ENCODE results near the gene C2orf68. TPM values are rescaled to one million over a fixed set of nuclear protein-coding genes. Genes with fewer than 3 reads are reported as not detected.
"Not testable (repeated sequence)": the region's sequence is repeated elsewhere in the genome, so short reads cannot be mapped to it uniquely, and the experiment has no call there.

The C2orf68 gene
- total and polyA plus RNA-seq, 5 donors from 2014 or later, result 17.4 to 43.9 (median 18.8) TPM

- H3K36me3 Mint-ChIP-seq, result peaks cover 17% of the 10 kb centered on the region
- no peaks in the 10 kb centered on the region for H3K9me3 Mint-ChIP-seq
- H3K4me3 ChIP-seq (ENCODE audit: low read depth, low read length), result peak overlapping the region; percentile 92
- peak overlapping the region; percentile 92 to 97 (median 93) for H3K27ac Mint-ChIP-seq
- H3K4me1 Mint-ChIP-seq, result peaks cover 4 to 53% (median 26%) of the 10 kb centered on the region in 4 donors
- peaks cover 19% of the 10 kb centered on the region for H3K4me1 ChIP-seq (ENCODE audit: control insufficient read depth, insufficient read depth, low read length, poor library complexity, severe bottlenecking)
- H3K27ac ChIP-seq (ENCODE audit: insufficient read depth, low read length, poor library complexity, severe bottlenecking), result peak overlapping the region; percentile 76
- ATAC-seq (ENCODE audit: low read depth in 2 of 2), result peak in 1 of 2 donors; percentile 3
- H3K27me3 Mint-ChIP-seq, result no peaks in the 10 kb centered on the region
- no peaks in the 10 kb centered on the region for H3K27me3 ChIP-seq (ENCODE audit: control insufficient read depth, insufficient read depth, low read length)
- H3K9me3 ChIP-seq (ENCODE audit: control insufficient read depth in 2 of 2, low read length in 2 of 2), result no peaks in the 10 kb centered on the region
- DNase-seq, result peak in 1 of 3 donors; percentile 29
- peaks cover 23% of the 10 kb centered on the region for H3K36me3 ChIP-seq (ENCODE audit: control insufficient read depth, insufficient read depth, low read length)
- peak overlapping the region; percentile 98 to 99 (median 99) for H3K4me3 Mint-ChIP-seq
Measured at GRCh38 chr2:85611217-85611704, 605 bp downstream of the C2orf68 start.

DNA sequence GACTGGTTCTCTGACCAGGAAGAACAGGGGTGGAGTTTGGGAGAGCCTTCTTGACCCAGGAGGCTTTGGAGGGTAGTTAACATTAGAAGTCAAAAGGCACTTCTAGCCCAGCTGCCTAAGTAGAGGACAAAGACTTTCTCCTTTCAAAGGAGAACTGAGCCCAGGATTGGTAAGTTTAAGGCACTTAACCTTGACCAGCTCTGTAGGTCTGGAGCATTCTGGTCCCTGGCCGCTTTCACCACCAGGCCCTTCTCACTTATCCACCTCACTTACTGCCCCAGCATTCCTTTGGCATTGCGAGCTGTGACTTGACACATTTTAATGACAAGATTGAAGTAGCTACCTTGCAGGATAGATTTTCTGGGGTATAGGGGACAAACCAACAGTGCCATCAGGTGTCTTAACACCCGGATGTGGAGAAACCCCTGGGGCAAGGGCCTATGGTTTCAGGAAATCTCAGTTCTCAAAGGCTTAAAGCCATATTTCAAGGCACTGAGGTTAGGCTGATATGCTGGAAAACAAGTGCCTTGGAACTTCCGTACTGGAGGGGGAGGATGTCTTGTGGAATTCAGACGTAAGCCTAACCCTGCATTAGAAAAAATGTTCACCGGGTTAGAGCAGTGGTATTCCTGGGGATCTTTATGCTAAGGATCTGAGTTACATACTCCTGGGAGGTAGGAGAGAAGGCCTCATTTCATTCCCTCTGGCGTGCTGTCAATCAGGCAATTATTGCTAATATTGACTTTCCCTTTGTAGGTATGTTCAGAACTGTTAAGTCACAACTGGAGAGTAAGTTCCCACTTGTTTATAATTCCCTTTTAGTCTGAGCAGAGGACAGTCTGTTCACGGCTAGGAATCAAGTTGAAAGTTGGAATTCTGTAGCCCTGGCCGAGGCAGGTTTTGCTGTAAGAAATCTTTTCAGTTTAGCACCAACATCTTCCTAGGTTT lies 4.3 kb downstream of the C2orf68 start:
- Histone ChIP-seq H3K36me3 (ENCODE audit: control insufficient read depth, insufficient read depth, low read length) (peaks cover 25% of the 10 kb centered on the region), H3K27ac (ENCODE audit: insufficient read depth, low read length, poor library complexity, severe bottlenecking) (no peak overlapping the region), H3K4me1 (ENCODE audit: control insufficient read depth, insufficient read depth, low read length, poor library complexity, severe bottlenecking) (peaks cover 36% of the 10 kb centered on the region), H3K27me3 (ENCODE audit: control insufficient read depth, insufficient read depth, low read length) (no peaks in the 10 kb centered on the region), H3K9me3 (ENCODE audit: control insufficient read depth in 2 of 2, low read length in 2 of 2) (no peaks in the 10 kb centered on the region), H3K4me3 (ENCODE audit: low read depth, low read length) (no peak overlapping the region)
- H3K4me3 Mint-ChIP-seq, result peak overlapping the region in 2 of 4 donors; percentile 81 to 87
- H3K9me3 Mint-ChIP-seq, result no peaks in the 10 kb centered on the region
- H3K27me3 Mint-ChIP-seq, result no peaks in the 10 kb centered on the region
- peak overlapping the region in 2 of 3 donors; percentile 31 to 53 for H3K27ac Mint-ChIP-seq
- no peak for DNase-seq
- peaks cover 20% of the 10 kb centered on the region for H3K36me3 Mint-ChIP-seq
- no peak for ATAC-seq (ENCODE audit: low read depth in 2 of 2)
- H3K4me1 Mint-ChIP-seq, result peaks cover 5 to 75% (median 42%) of the 10 kb centered on the region in 4 donors

GRCh38 chr2:85606116-85606455 lies 5.8 kb downstream of the C2orf68 start:
- H3K4me3 ChIP-seq (ENCODE audit: low read depth, low read length), result no peak overlapping the region
- Mint-ChIP-seq H3K27ac (no peak overlapping the region), H3K27me3 (no peaks in the 10 kb centered on the region), H3K36me3 (peaks cover 20% of the 10 kb centered on the region), H3K4me1 (peaks cover 5 to 75% (median 39%) of the 10 kb centered on the region in 4 donors), H3K9me3 (no peaks in the 10 kb centered on the region), H3K4me3 (peak overlapping the region in 2 of 4 donors; percentile 24 to 84)
- no peaks in the 10 kb centered on the region for H3K27me3 ChIP-seq (ENCODE audit: control insufficient read depth, insufficient read depth, low read length)
- DNase-seq (no peak), ATAC-seq (ENCODE audit: low read depth in 2 of 2) (no peak)
- H3K36me3 ChIP-seq (ENCODE audit: control insufficient read depth, insufficient read depth, low read length), result peaks cover 25% of the 10 kb centered on the region
- H3K9me3 ChIP-seq (ENCODE audit: control insufficient read depth in 2 of 2, low read length in 2 of 2), result no peaks in the 10 kb centered on the region
- H3K27ac ChIP-seq (ENCODE audit: insufficient read depth, low read length, poor library complexity, severe bottlenecking), result no peak overlapping the region
- peaks cover 39% of the 10 kb centered on the region for H3K4me1 ChIP-seq (ENCODE audit: control insufficient read depth, insufficient read depth, low read length, poor library complexity, severe bottlenecking)

DNA sequence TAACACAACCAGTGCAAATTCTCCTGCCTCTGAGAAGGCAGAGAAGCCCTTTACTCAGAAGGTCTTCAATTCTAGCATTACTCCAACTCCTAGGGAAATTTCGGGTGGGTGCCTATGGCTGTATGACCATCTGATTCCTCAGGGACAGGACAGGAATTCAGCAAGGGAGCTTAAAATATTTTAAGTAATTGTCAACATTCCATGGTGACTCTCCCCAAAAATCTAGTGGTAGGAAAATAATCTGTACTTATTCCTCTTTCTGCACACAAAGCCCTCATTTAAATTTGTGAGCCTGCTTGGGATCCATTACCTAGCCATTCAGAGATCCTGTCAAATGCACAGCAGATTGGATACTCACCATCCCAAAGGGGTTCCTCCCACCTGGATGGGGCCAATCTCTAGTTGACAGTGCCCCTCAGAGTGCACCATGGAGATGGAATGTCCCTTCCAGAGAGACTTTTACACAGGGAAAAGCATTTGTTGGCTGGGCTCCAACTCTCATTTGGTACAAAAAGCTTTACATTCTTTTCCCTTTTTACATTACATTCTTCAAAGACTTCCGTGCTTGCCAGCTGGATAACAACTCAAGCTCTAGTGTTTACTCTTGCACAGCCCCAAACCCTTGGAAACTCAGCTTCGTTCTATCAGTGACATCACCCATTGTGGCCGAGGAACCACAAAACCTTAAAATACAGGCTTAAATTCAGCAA lies 6.3 kb downstream of the C2orf68 start:
- peak overlapping the region in 2 of 4 donors; percentile 73 to 84 for H3K4me3 Mint-ChIP-seq
- Histone ChIP-seq H3K27ac (ENCODE audit: insufficient read depth, low read length, poor library complexity, severe bottlenecking) (no peak overlapping the region), H3K27me3 (ENCODE audit: control insufficient read depth, insufficient read depth, low read length) (no peaks in the 10 kb centered on the region), H3K4me1 (ENCODE audit: control insufficient read depth, insufficient read depth, low read length, poor library complexity, severe bottlenecking) (peaks cover 36% of the 10 kb centered on the region), H3K9me3 (ENCODE audit: control insufficient read depth in 2 of 2, low read length in 2 of 2) (no peaks in the 10 kb centered on the region), H3K4me3 (ENCODE audit: low read depth, low read length) (no peak overlapping the region), H3K36me3 (ENCODE audit: control insufficient read depth, insufficient read depth, low read length) (peaks cover 25% of the 10 kb centered on the region)
- DNase-seq (no peak), ATAC-seq (ENCODE audit: low read depth in 2 of 2) (no peak)
- H3K9me3 Mint-ChIP-seq, result no peaks in the 10 kb centered on the region
- peaks cover 20% of the 10 kb centered on the region for H3K36me3 Mint-ChIP-seq
- peak overlapping the region in 1 of 3 donors; percentile 31 for H3K27ac Mint-ChIP-seq
- H3K4me1 Mint-ChIP-seq, result peaks cover 5 to 78% (median 38%) of the 10 kb centered on the region in 4 donors
- H3K27me3 Mint-ChIP-seq, result no peaks in the 10 kb centered on the region

DNA sequence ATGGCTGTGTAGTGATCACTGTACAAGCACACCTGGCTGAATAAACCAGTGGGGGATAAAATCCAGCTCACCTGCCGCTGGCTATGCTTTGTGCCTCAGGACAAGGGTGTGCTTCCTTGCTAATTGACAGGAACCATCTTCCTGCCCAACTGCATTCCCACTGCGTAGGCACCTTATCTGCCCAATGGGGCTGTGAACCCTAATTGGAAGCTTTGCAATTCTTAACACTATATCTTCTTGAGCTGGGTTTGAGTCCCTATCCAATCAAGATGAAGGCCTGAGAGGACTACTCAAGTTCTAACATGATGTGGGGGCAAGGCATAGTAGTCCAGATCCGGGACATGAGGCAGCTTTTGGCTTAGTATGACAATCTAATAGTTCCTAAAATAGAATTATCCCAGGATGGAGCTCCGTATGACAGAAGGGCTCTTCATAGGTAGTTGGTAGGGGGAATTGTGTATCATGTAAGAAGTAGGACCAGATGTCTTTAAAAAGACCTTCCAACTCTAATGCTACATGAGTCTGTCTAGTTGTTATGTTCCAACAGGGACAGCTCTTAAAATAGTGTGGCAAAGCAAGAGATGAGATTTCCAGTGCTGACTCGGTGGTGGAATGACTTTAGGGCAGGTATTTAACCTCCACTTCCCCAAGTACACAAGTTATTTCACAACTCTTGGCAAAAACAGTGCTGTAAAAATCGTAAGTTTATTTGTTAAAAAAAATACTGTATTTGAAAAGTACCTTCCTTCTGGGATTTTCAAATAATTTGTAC lies 7.1 kb downstream of the C2orf68 start:
- peak overlapping the region; percentile 23 to 73 (median 67) for H3K4me3 Mint-ChIP-seq
- no peak for ATAC-seq (ENCODE audit: low read depth in 2 of 2)

GRCh38 chr2:85604133-85604444 lies 7.8 kb downstream of the C2orf68 start:
- Histone ChIP-seq H3K36me3 (ENCODE audit: control insufficient read depth, insufficient read depth, low read length) (peaks cover 21% of the 10 kb centered on the region), H3K4me1 (ENCODE audit: control insufficient read depth, insufficient read depth, low read length, poor library complexity, severe bottlenecking) (peaks cover 30% of the 10 kb centered on the region)
- ATAC-seq (ENCODE audit: low read depth in 2 of 2); H3K27me3 Mint-ChIP-seq; H3K4me3 ChIP-seq (ENCODE audit: low read depth, low read length); H3K27ac Mint-ChIP-seq; DNase-seq; H3K9me3 ChIP-seq (ENCODE audit: control insufficient read depth in 2 of 2, low read length in 2 of 2); H3K9me3 Mint-ChIP-seq; H3K27me3 ChIP-seq (ENCODE audit: control insufficient read depth, insufficient read depth, low read length); H3K27ac ChIP-seq (ENCODE audit: insufficient read depth, low read length, poor library complexity, severe bottlenecking): not testable (repeated sequence)
- peak overlapping the region in 3 of 4 donors; percentile 87 to 96 (median 92) for H3K4me3 Mint-ChIP-seq
- peaks cover 16% of the 10 kb centered on the region for H3K36me3 Mint-ChIP-seq
- peaks cover 5 to 68% (median 31%) of the 10 kb centered on the region in 4 donors for H3K4me1 Mint-ChIP-seq

More for the DNA sequence above, 7.1 kb downstream of the C2orf68 start:
- Mint-ChIP-seq H3K27me3 (no peaks in the 10 kb centered on the region), H3K4me1 (peaks cover 5 to 71% (median 33%) of the 10 kb centered on the region in 4 donors), H3K36me3 (peaks cover 20% of the 10 kb centered on the region), H3K9me3 (no peaks in the 10 kb centered on the region), H3K27ac (peak overlapping the region in 2 of 3 donors; percentile 31 to 53)
- Histone ChIP-seq H3K36me3 (ENCODE audit: control insufficient read depth, insufficient read depth, low read length) (peaks cover 25% of the 10 kb centered on the region), H3K9me3 (ENCODE audit: control insufficient read depth in 2 of 2, low read length in 2 of 2) (no peaks in the 10 kb centered on the region), H3K27me3 (ENCODE audit: control insufficient read depth, insufficient read depth, low read length) (no peaks in the 10 kb centered on the region), H3K27ac (ENCODE audit: insufficient read depth, low read length, poor library complexity, severe bottlenecking) (no peak overlapping the region), H3K4me1 (ENCODE audit: control insufficient read depth, insufficient read depth, low read length, poor library complexity, severe bottlenecking) (peaks cover 30% of the 10 kb centered on the region), H3K4me3 (ENCODE audit: low read depth, low read length) (no peak overlapping the region)
- DNase-seq, result no peak
